CD4-positive, alpha-beta memory T cell (primary cell): ENCODE results near the gene VTI1A. TPM values are rescaled to one million over a fixed set of nuclear protein-coding genes. Genes with fewer than 3 reads are reported as not detected.

ENCODE experiments used
- CTCF ChIA-PET: fragments of 350-600 bp; sonication (Branson Sonifier 250); formaldehyde crosslinking; loops from one replicate; lab custom pipeline; 2021; ENCODE audit warnings: inconsistent platforms; ENCODE audit not compliant: partially characterized antibody; lab: Charles Lee
- POLR2A ChIA-PET: fragments of 350-600 bp; sonication (Branson Sonifier 250); formaldehyde crosslinking; loops from one replicate; lab custom pipeline; 2021; ENCODE audit not compliant: partially characterized antibody; lab: Charles Lee
- DNase-seq, 5 donors: peaks; one replicate each; pipeline versions ENCODE4 v3.0.0 to v3.0.0-alpha.2; 2020 to 2022; ENCODE audit warnings: mixed read lengths in 1 of 5
- H3K27ac ChIP-seq: one replicate; pipeline ENCODE4 v1.7.0; 2013; ENCODE audit warnings: low read depth, low read length
- H3K27me3 ChIP-seq: 2 replicates; pipeline ENCODE4 v1.7.0; 2013; ENCODE audit warnings: mild to moderate bottlenecking, low read length, moderate library complexity; ENCODE audit not compliant: insufficient read depth
- H3K36me3 ChIP-seq: 2 replicates; pipeline ENCODE4 v1.7.0; 2013; ENCODE audit warnings: mild to moderate bottlenecking, low read length, moderate library complexity; ENCODE audit not compliant: insufficient read depth
- H3K4me1 ChIP-seq: 2 replicates; pipeline ENCODE4 v1.7.0; 2013; ENCODE audit warnings: mild to moderate bottlenecking, low read length, moderate library complexity; ENCODE audit not compliant: insufficient read depth
- H3K4me3 ChIP-seq, 2 donors: one replicate each; pipeline ENCODE4 v1.7.0; 2013; ENCODE audit warnings: low read length in 2 of 2, mild to moderate bottlenecking in 1 of 2
- H3K9me3 ChIP-seq, 2 donors: one replicate each; pipeline ENCODE4 v1.7.0; 2013; ENCODE audit warnings: low read length in 2 of 2, control low read depth in 1 of 2; ENCODE audit not compliant: control insufficient read depth in 1 of 2
- H3K27ac Mint-ChIP-seq, 7 donors: one replicate each; pipeline ENCODE4 v1.8.0; 2020 to 2021; ENCODE audit warnings: mixed read lengths in 7 of 7, mild to moderate bottlenecking in 6 of 7, inconsistent platforms in 3 of 7, moderate library complexity in 3 of 7
- H3K27me3 Mint-ChIP-seq, 2 donors: one replicate each; pipeline ENCODE4 v1.8.0; 2020 to 2021; ENCODE audit warnings: mixed read lengths in 2 of 2
- H3K36me3 Mint-ChIP-seq, 2 donors: one replicate each; pipeline ENCODE4 v1.8.0; 2020 to 2021; ENCODE audit warnings: mixed read lengths in 2 of 2, inconsistent platforms in 1 of 2, mild to moderate bottlenecking in 1 of 2
- H3K4me1 Mint-ChIP-seq, 4 donors: one replicate each; pipeline ENCODE4 v1.8.0; 2020 to 2021; ENCODE audit warnings: mixed read lengths in 4 of 4, mild to moderate bottlenecking in 1 of 4
- H3K4me3 Mint-ChIP-seq, 8 donors: one replicate each; pipeline ENCODE4 v1.8.0; 2020 to 2021; ENCODE audit warnings: mixed read lengths in 8 of 8, mild to moderate bottlenecking in 7 of 8, moderate library complexity in 6 of 8, inconsistent platforms in 3 of 8
- H3K9me3 Mint-ChIP-seq, 8 donors: one replicate each; pipeline ENCODE4 v1.8.0; 2020 to 2021; ENCODE audit warnings: mixed read lengths in 8 of 8, mild to moderate bottlenecking in 5 of 8, inconsistent platforms in 3 of 8, moderate library complexity in 1 of 8
- intact Hi-C: fragments of 100-400 bp; cut with micrococcal nuclease; formaldehyde crosslinking; loops from one replicate; pipeline ENCODE4 v1.15.1; 2023
- polyA plus RNA-seq, 2 donors: library from polyadenylated mRNA; unstranded; fragments of 300-500 nt; fragmentation: Illumina TruSeq; gene quantifications; one replicate each; pipeline ENCODE4 v1.2.3, GENCODE V29; 2021
- total RNA-seq, 2 experiments: library from RNA; stranded (reverse); gene quantifications; one replicate each; pipeline ENCODE4 v1.2.3, GENCODE V29; 2021

The VTI1A gene
- total and polyA plus RNA-seq, 4 experiments from 2014 or later, result 24.4 to 48.5 (median 40.0) TPM

DNA sequence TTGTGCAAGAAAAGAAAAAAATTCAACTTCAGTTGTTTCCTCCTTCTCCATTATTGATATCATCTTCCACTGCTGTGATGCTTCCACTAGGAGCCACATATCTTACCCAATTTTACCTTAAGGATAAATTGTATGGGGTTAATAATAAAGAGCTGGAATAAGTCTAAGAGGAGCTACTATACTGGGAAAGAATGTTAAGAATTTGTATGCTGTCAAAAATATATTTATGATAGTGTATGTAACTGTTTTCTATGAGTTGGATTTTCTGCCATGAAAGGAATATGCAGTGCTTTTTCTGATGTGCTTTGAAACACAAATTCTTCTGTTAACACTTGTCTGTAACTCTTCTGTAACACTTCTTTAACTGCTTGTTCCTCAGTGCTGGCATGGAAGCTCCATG is 219.1 kb downstream of the VTI1A start:
- ChIA-PET CTCF (no interaction called here), POLR2A (no interaction called here)
- H3K27ac ChIP-seq, result no peak overlapping the region
- H3K4me3 ChIP-seq, result no peak overlapping the region
- Mint-ChIP-seq H3K4me1 (peaks cover 0 to 1% (median 0%) of the 10 kb centered on the region in 4 donors), H3K27ac (no peak overlapping the region), H3K9me3 (peaks cover 0 to 17% (median 2%) of the 10 kb centered on the region in 8 donors), H3K36me3 (peaks cover 34 to 37% of the 10 kb centered on the region in 2 donors), H3K27me3 (no peaks in the 10 kb centered on the region), H3K4me3 (no peak overlapping the region)
- no peaks in the 10 kb centered on the region for H3K27me3 ChIP-seq
- no peak for DNase-seq
- H3K4me1 ChIP-seq, result no peaks in the 10 kb centered on the region
- intact Hi-C loops, result no loop called here
- H3K9me3 ChIP-seq, result no peaks in the 10 kb centered on the region
- no peaks in the 10 kb centered on the region for H3K36me3 ChIP-seq

GRCh38 chr10:112669989-112670388 is 223.0 kb downstream of the VTI1A start:
- CTCF ChIA-PET, result no interaction called here
- peaks cover 0 to 1% (median 0%) of the 10 kb centered on the region in 4 donors for H3K4me1 Mint-ChIP-seq
- H3K36me3 ChIP-seq, result no peaks in the 10 kb centered on the region
- H3K27me3 Mint-ChIP-seq, result no peaks in the 10 kb centered on the region
- H3K4me3 Mint-ChIP-seq, result no peak overlapping the region
- intact Hi-C loops, result no loop called here
- no peak overlapping the region for H3K27ac Mint-ChIP-seq
- no peaks in the 10 kb centered on the region for H3K27me3 ChIP-seq
- H3K36me3 Mint-ChIP-seq, result peaks cover 40 to 43% of the 10 kb centered on the region in 2 donors
- H3K9me3 ChIP-seq, result no peaks in the 10 kb centered on the region
- H3K4me1 ChIP-seq, result no peaks in the 10 kb centered on the region
- H3K4me3 ChIP-seq, result no peak overlapping the region
- H3K9me3 Mint-ChIP-seq, result no peaks in the 10 kb centered on the region
- POLR2A ChIA-PET, result no interaction called here
- no peak for DNase-seq
- H3K27ac ChIP-seq, result no peak overlapping the region

DNA sequence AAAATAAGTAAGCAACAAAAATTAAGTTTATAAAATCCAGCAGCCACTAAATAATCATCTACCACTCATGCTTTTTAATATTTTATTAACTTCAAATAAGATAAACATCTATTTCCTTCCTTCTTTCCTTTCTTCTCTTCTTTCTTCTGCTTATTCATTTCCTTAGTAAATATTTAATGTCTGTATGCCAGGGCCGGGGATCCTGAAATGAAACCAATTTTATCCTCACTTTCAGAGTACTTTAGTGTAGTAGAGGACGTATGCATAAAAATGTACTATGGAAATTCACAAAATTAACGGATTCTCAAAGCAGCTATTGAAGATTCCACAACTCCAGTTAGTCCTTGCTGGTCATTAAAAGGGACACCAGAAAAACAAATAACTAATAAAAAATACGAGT is 224.7 kb downstream of the VTI1A start:
- Mint-ChIP-seq H3K4me3 (no peak overlapping the region), H3K9me3 (no peaks in the 10 kb centered on the region), H3K36me3 (peaks cover 40 to 48% of the 10 kb centered on the region in 2 donors), H3K27ac (no peak overlapping the region), H3K27me3 (no peaks in the 10 kb centered on the region), H3K4me1 (no peaks in the 10 kb centered on the region)
- POLR2A ChIA-PET, result no interaction called here
- intact Hi-C loops, result no loop called here
- Histone ChIP-seq H3K27ac (no peak overlapping the region), H3K9me3 (no peaks in the 10 kb centered on the region), H3K27me3 (no peaks in the 10 kb centered on the region), H3K36me3 (no peaks in the 10 kb centered on the region), H3K4me1 (no peaks in the 10 kb centered on the region), H3K4me3 (no peak overlapping the region)
- no peak for DNase-seq
- CTCF ChIA-PET, result no interaction called here

- Histone ChIP-seq H3K9me3 (no peaks in the 10 kb centered on the region), H3K27me3 (no peaks in the 10 kb centered on the region), H3K4me3 (no peak overlapping the region), H3K27ac (no peak overlapping the region), H3K36me3 (no peaks in the 10 kb centered on the region), H3K4me1 (no peaks in the 10 kb centered on the region)
- H3K4me1 Mint-ChIP-seq, result no peaks in the 10 kb centered on the region
- POLR2A ChIA-PET, result no interaction called here
- no peak overlapping the region for H3K4me3 Mint-ChIP-seq
- H3K36me3 Mint-ChIP-seq, result peaks cover 38 to 45% of the 10 kb centered on the region in 2 donors
- intact Hi-C loops, result no loop called here
- no peaks in the 10 kb centered on the region for H3K9me3 Mint-ChIP-seq
- DNase-seq, result no peak
- CTCF ChIA-PET, result no interaction called here
- no peak overlapping the region for H3K27ac Mint-ChIP-seq
- no peaks in the 10 kb centered on the region for H3K27me3 Mint-ChIP-seq
Observed at GRCh38 chr10:112672706-112673105, 225.7 kb downstream of the VTI1A start.

DNA sequence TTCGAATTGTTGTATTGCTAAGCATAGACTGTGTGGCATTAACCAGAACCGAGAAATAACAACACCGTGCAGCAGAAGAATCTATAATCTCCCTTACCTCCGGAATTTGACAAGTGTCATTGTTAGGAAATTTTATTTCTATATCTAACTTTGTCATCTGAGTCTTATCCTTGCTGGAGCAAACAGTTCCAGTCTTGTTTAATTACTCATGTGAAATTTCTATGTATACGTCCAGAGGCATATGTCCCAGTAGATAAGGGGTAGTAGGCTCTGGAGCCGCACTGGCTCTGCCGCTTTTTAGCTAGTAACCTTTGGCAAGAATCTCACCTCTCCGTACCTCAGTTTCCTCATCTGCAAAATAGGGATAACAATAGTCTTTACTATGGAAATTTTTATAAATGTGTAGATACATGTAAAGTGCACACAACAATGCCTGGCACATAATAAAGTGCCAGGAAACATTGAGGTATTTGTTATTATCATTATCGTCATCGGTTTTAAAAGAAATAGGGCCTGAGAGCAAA is 228.6 kb downstream of the VTI1A start:
- H3K27me3 ChIP-seq, result no peaks in the 10 kb centered on the region
- peaks cover 26 to 28% of the 10 kb centered on the region in 2 donors for H3K36me3 Mint-ChIP-seq
- H3K27me3 Mint-ChIP-seq, result no peaks in the 10 kb centered on the region
- DNase-seq, result no peak
- no peak overlapping the region for H3K27ac ChIP-seq
- H3K4me3 Mint-ChIP-seq, result no peak overlapping the region
- ChIA-PET POLR2A (no interaction called here), CTCF (no interaction called here)
- no peaks in the 10 kb centered on the region for H3K9me3 Mint-ChIP-seq
- no peaks in the 10 kb centered on the region for H3K4me1 Mint-ChIP-seq
- intact Hi-C loops, result no loop called here
- H3K4me3 ChIP-seq, result no peak overlapping the region
- H3K4me1 ChIP-seq, result no peaks in the 10 kb centered on the region
- H3K9me3 ChIP-seq, result no peaks in the 10 kb centered on the region
- H3K27ac Mint-ChIP-seq, result no peak overlapping the region
- H3K36me3 ChIP-seq, result no peaks in the 10 kb centered on the region

DNA sequence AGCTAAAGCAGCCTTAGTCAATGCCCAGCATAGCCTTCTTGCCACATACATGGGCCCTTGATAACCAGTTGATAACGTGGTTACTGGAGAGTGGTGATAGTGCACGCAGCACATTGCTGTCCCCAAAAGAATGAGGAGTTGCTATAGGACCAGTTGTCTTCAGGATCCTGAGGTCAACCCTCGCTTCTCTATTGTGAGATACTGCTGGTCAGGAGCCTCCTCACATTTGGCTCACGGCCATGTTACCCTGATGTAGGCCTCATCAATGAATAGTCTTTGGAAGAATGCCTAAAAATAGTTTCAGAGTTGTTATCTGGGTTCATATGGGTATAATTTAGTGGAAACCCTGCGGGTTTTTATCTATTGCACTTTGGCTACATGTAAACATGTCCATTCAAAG is 230.7 kb downstream of the VTI1A start:
- Histone ChIP-seq H3K27ac (no peak overlapping the region), H3K27me3 (no peaks in the 10 kb centered on the region), H3K9me3 (no peaks in the 10 kb centered on the region), H3K4me3 (no peak overlapping the region), H3K36me3 (no peaks in the 10 kb centered on the region), H3K4me1 (no peaks in the 10 kb centered on the region)
- ChIA-PET CTCF (no interaction called here), POLR2A (no interaction called here)
- Mint-ChIP-seq H3K36me3 (peaks cover 22 to 24% of the 10 kb centered on the region in 2 donors), H3K9me3 (no peaks in the 10 kb centered on the region), H3K4me1 (no peaks in the 10 kb centered on the region), H3K27ac (no peak overlapping the region), H3K27me3 (no peaks in the 10 kb centered on the region), H3K4me3 (no peak overlapping the region)
- intact Hi-C loops, result no loop called here
- DNase-seq, result no peak

- Mint-ChIP-seq H3K36me3 (peaks cover 18 to 20% of the 10 kb centered on the region in 2 donors), H3K4me1 (no peaks in the 10 kb centered on the region), H3K4me3 (no peak overlapping the region), H3K27me3 (no peaks in the 10 kb centered on the region), H3K27ac (no peak overlapping the region), H3K9me3 (no peaks in the 10 kb centered on the region)
- H3K4me3 ChIP-seq, result no peak overlapping the region
- H3K9me3 ChIP-seq, result no peaks in the 10 kb centered on the region
- intact Hi-C loops, result no loop called here
- H3K27me3 ChIP-seq, result no peaks in the 10 kb centered on the region
- H3K36me3 ChIP-seq, result no peaks in the 10 kb centered on the region
- no peaks in the 10 kb centered on the region for H3K4me1 ChIP-seq
- CTCF ChIA-PET, result no interaction called here
- DNase-seq, result no peak
- no peak overlapping the region for H3K27ac ChIP-seq
- POLR2A ChIA-PET, result no interaction called here
Observed at GRCh38 chr10:112678581-112678980, 231.6 kb downstream of the VTI1A start.

DNA sequence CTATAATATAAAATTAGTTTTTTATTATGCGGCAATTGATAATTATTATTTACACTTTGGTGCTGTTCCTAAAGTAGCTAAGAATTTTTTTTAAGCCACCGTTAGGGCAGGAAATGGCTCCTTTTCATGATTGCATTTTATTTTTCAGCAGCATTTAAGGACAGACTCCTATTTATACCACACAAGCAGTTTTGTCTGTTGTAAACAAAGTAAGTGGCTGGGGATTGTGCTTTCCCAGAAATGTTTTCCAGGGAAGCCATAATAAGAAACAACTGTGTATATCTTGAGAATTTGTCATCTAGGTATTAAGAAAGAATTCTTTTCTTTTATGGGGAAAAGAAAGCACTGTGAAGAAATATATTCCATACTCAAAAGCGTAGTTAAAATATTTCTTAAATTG is 232.0 kb downstream of the VTI1A start:
- DNase-seq, result no peak
- no peak overlapping the region for H3K4me3 Mint-ChIP-seq
- H3K9me3 Mint-ChIP-seq, result no peaks in the 10 kb centered on the region
- no peaks in the 10 kb centered on the region for H3K4me1 Mint-ChIP-seq
- Histone ChIP-seq H3K4me3 (no peak overlapping the region), H3K27me3 (no peaks in the 10 kb centered on the region), H3K4me1 (no peaks in the 10 kb centered on the region), H3K27ac (no peak overlapping the region), H3K36me3 (no peaks in the 10 kb centered on the region), H3K9me3 (no peaks in the 10 kb centered on the region)
- ChIA-PET POLR2A (no interaction called here), CTCF (no interaction called here)
- intact Hi-C loops, result no loop called here
- H3K27me3 Mint-ChIP-seq, result no peaks in the 10 kb centered on the region
- peaks cover 17 to 18% of the 10 kb centered on the region in 2 donors for H3K36me3 Mint-ChIP-seq
- no peak overlapping the region for H3K27ac Mint-ChIP-seq
